ENCODE data around the gene CCDC170.
"Not testable (repeated sequence)": the region's sequence is repeated elsewhere in the genome, so short reads cannot be mapped to it uniquely, and the experiment has no call there.

Gene CCDC170

GRCh38 chr6:151494235-151494935, 568 bp downstream of the CCDC170 start:
- peak; percentile 72 for DNase-seq

GRCh38 chr6:151494936-151495320, 1.1 kb downstream of the CCDC170 start:
- DNase-seq: no peak

- no peak for DNase-seq
Measured at GRCh38 chr6:151495380-151495779, 1.6 kb downstream of the CCDC170 start.

- no peak for DNase-seq
Measured at GRCh38 chr6:151497905-151498304, 4.1 kb downstream of the CCDC170 start.

- no peak for DNase-seq
Measured at GRCh38 chr6:151498327-151498726, 4.5 kb downstream of the CCDC170 start.

GRCh38 chr6:151499551-151499950, 5.7 kb downstream of the CCDC170 start:
- DNase-seq: no peak

GRCh38 chr6:151501511-151502136, 7.8 kb downstream of the CCDC170 start:
- DNase-seq: no peak

GRCh38 chr6:151502499-151502898, 8.7 kb downstream of the CCDC170 start:
- no peak for DNase-seq

- DNase-seq: no peak
Measured at GRCh38 chr6:151506761-151507160, 12.9 kb downstream of the CCDC170 start.

GRCh38 chr6:151509048-151509447, 15.2 kb downstream of the CCDC170 start:
- DNase-seq: no peak

GRCh38 chr6:151512481-151512880, 18.7 kb downstream of the CCDC170 start:
- no peak for DNase-seq

- DNase-seq: no peak
Measured at GRCh38 chr6:151514000-151514730, 20.3 kb downstream of the CCDC170 start.

- not testable (repeated sequence) for DNase-seq
Measured at GRCh38 chr6:151518992-151519391, 25.2 kb downstream of the CCDC170 start.

- DNase-seq: no peak
Measured at GRCh38 chr6:151523034-151523433, 29.2 kb downstream of the CCDC170 start.

- DNase-seq: no peak
Measured at GRCh38 chr6:151524059-151524458, 30.2 kb downstream of the CCDC170 start.

- no peak for DNase-seq
Measured at GRCh38 chr6:151534576-151534975, 40.8 kb downstream of the CCDC170 start.

- DNase-seq: no peak
Measured at GRCh38 chr6:151535476-151536187, 41.8 kb downstream of the CCDC170 start.

- peak; percentile 48 for DNase-seq
Measured at GRCh38 chr6:151536188-151536479, 42.3 kb downstream of the CCDC170 start.

- no peak for DNase-seq
Measured at GRCh38 chr6:151537556-151537955, 43.7 kb downstream of the CCDC170 start.

- DNase-seq: no peak
Measured at GRCh38 chr6:151539506-151540268, 45.9 kb downstream of the CCDC170 start.

GRCh38 chr6:151544453-151544852, 50.6 kb downstream of the CCDC170 start:
- DNase-seq: no peak

- DNase-seq: not testable (repeated sequence)
Measured at GRCh38 chr6:151544884-151545283, 51.1 kb downstream of the CCDC170 start.

Measured in right hindlimb (tissue), 1 donor.